HCEC 1CT (cell line): Measurements from ENCODE around the gene SYT9.

Source experiments
- DNase-seq: peaks from one replicate; pipeline ENCODE4 v3.0.0-alpha.2; 2017

The SYT9 gene

GRCh38 chr11:7347611-7348431 is 96.1 kb downstream of the SYT9 start:
- DNase-seq, result no peak

GRCh38 chr11:7348432-7349304 is 97.0 kb downstream of the SYT9 start:
- DNase-seq, result peak; percentile 64

DNA sequence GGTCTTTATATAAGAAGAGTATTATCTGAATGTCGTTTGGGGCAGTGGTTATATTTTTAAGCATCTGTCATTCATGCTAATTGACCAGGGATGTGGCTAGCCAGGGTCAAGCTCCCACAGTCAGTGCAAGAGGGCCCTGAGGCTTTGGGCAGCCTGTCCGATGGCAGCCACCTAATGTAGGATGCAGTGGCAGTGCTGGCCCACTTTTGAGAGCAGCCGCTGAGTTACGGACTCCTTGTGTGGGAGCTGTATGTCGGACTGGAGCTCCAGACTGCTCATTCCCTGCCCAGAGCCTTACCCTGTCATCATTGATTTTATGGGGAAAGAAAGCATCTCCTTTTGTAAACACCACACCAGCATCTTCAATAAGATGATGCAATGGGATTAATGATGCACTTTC is 99.5 kb downstream of the SYT9 start:
- no peak for DNase-seq

DNA sequence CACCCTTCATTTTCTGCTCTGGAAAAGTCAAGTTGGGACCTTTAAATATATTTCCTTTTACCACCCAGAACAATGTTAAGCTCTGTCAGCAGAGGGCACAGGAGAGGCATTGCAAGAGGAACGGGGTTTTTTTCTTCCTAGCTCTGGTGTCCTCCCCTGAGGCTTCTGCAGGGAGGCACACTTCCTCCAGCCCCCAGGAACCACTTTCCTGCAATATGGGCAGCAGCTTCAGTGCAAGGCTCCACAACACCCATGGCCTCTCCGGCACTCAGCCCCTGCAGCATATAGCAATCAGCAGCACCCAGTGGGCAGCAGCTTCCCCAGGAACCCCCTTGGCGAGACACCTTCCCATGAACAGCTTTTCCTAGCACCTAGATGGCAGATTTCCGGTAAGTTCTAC is 101.4 kb downstream of the SYT9 start:
- peak; percentile 25 for DNase-seq

GRCh38 chr11:7364660-7365059 is 113.0 kb downstream of the SYT9 start:
- no peak for DNase-seq

GRCh38 chr11:7367803-7368202 is 116.1 kb downstream of the SYT9 start:
- no peak for DNase-seq

GRCh38 chr11:7376386-7376785 is 124.7 kb downstream of the SYT9 start:
- no peak for DNase-seq

DNA sequence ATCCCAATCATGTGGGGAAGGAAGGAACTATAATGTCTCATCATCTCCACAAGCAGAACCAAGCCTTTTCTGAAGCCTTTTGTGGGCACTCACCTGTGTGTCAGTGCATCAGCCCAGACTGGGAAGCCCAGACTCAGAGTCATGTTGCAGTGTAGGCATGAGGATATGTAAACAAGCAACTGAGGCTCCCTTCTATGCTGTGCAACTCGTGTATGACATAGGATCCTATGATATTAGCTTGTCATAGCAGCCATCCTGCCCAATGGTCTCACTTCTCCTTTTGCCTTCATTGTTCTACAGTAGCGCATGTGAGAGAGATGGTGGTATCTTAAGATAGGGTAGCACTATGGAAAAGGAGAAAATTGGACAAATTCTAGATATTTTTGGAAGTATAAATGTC is 130.2 kb downstream of the SYT9 start:
- DNase-seq, result no peak

GRCh38 chr11:7383406-7383805 is 131.7 kb downstream of the SYT9 start:
- no peak for DNase-seq

DNA sequence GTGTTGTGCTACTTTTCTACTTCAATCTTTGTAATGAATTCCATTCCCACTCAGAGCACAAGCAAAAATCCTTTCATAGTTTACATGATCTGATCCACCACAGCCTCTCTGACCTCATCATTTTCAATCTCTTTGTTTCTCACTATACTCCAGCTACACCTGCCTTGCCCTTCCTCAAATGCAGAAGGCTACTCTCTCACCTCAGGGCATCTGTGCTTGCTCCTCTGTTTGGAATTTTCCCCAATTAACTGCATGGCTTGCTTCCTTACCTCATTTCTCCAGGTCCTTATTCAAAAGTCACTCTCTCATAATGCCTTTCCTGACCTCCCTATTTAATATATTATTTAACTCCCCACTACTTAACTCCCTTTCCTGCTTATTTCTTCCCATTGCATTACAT is 133.0 kb downstream of the SYT9 start:
- no peak for DNase-seq

GRCh38 chr11:7385532-7385931 is 133.8 kb downstream of the SYT9 start:
- DNase-seq, result no peak

DNA sequence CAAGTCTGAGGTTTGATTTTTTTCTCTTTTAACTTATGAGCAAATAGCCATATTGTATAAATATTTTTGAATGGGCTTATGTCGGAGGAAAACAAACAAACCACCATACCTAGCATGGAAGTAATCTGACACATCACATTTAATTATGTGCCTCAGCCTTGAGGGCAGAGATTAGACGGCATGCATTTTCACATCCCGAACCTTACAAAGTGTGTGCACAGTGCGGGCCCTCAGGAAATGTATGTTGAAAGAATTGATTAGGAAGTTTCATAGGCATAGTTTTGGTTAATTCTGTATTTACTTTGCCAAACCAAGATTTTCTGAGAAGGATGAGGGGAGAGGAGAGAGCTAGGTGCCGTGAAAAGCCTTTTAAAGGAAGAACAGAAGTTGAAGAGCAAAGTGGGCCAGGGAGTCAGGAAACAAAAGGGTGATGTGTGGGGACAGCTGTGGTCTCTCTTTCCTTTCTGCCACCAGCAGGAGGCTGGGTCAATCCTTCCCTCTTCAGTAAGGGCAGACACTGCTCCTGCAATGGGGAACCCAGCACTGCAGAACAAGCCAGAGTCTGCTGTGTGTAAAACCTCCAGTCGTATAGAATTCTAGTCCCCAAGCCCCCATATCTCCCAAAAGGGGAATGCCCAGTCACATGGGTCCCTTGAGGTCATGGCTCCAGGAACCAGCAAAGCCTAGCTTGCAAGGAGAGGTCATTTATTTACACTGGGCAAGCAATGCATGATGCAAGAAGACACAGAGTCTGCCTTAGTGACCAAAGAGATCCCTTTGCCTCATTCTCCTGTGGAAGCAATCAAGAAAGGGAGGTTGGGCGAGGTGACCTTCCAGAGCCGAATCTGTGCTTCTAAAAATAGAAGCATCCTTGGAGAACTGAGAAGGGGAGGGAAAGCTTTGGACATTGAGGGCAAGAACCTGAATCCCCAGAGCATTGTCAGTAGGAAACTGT is 162.5 kb downstream of the SYT9 start:
- DNase-seq, result no peak

GRCh38 chr11:7414973-7415817 is 163.5 kb downstream of the SYT9 start:
- no peak for DNase-seq

GRCh38 chr11:7416080-7416479 is 164.4 kb downstream of the SYT9 start:
- no peak for DNase-seq

DNA sequence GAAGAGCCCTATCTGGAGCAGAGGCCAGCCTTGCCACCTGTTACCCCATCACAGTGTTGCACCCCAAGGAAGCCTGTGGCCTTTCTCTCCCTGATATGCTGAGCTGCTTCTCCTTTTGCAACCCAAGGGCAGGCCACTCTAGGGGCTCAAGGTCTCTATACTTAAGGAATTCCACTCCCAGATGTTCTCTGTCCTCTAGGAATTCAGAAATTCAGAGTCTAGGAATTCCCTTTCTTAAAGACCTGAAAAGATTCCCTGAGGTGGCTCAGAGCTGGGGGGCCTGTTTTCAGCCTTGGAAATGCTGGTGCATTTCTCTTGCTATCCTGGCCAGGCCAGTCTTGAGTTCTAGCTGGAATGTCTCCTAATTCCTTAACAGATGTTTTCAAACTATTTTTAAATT is 165.6 kb downstream of the SYT9 start:
- DNase-seq, result no peak

DNA sequence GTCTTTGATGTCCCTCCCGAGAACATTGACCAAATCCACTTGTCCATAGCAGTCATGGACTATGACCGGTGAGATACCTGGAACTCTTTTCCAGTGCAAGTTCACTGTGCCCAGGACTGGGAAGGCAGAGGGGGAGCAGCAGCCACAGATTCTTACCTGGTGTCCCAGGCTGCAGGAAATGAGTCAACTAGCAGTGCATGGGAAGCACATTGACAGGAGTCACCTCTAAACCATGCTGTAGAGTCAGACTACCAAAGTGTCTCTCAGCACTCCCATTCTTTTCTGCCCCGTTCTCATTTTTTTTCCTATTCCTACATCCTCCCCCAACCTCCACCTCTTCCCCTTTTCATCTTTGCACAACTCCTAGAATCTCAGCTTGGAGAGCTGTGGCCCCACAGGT is 166.4 kb downstream of the SYT9 start:
- DNase-seq, result no peak

DNA sequence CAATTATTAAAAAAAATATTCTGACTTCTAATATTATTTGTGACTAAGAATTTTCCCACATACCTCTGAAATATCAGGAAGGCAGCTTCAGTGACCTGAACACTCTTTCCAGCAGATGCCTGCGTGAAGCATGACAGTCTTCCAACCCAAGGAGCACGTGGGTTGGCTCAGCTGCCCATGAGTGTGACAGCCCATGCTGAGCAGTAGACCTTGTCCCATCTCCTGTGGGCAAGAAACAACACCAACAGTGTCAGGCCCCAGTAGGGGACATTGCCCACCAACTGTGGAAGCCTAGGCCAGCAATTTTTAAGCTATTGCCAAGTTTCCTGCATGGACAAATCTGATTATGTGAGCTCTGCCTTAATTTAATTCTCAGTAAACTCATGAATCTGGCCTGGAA is 167.2 kb downstream of the SYT9 start:
- no peak for DNase-seq

- peak; percentile 8 for DNase-seq
Measured at GRCh38 chr11:7421136-7421535, 169.4 kb downstream of the SYT9 start.

GRCh38 chr11:7422544-7423331 is 171.0 kb downstream of the SYT9 start:
- no peak for DNase-seq

GRCh38 chr11:7423946-7424345 is 172.2 kb downstream of the SYT9 start:
- DNase-seq, result no peak

DNA sequence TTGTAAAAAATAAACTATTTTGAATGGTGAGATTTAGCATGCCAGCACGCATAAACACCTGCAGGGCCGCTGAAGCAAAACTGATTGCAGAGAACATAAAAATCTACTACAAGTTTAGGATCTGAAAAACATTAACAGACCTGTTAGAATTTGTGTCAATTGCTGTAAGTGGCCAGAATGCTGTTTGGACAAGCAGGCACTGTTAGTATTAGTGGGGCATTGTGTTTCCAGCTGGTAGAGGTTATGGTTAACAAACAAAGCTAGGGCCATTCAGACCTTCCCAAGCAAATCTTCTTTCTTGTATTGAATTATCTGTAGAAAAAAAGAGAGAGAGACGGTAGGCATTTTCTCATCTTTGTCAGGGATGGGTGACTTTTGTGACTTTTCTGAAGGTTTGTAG is 176.0 kb downstream of the SYT9 start:
- DNase-seq, result no peak
